H1 (cell line): ENCODE results near the gene SSPN. TPM values are rescaled to one million over a fixed set of nuclear protein-coding genes. Genes with fewer than 3 reads are reported as not detected.

Experiments
- EP300 ChIP-seq, 2 experiments: IDR thresholded peaks; 1 replicate in 1 of 2; 2 replicates in 1 of 2; pipeline ENCODE4 v1.6.1; 2011 to 2012; ENCODE audit warnings: low read depth in 2 of 2, low read length in 2 of 2, mild to moderate bottlenecking in 2 of 2, borderline replicate concordance in 1 of 2, inconsistent platforms in 1 of 2, moderate library complexity in 1 of 2
- KDM4A ChIP-seq: IDR thresholded peaks from one replicate; pipeline ENCODE4 v1.7.1; 2012; ENCODE audit warnings: low read depth, mild to moderate bottlenecking, moderate library complexity, low read length, inconsistent platforms; ENCODE audit not compliant: severe bottlenecking
- RNF2 ChIP-seq: fragments of 200-900, 300-1000 bp; sonication (generic); IDR thresholded peaks from 2 replicates; pipeline ENCODE4 v1.7.1; 2016; ENCODE audit warnings: borderline replicate concordance, low read depth, mild to moderate bottlenecking, antibody characterized with exemption, low read length; ENCODE audit not compliant: poor library complexity, severe bottlenecking; ENCODE audit errors: missing control alignments
- polyA plus RNA-seq, 7 experiments: library from polyadenylated mRNA; depleted of rRNA in 3 of 7; stranded (reverse) in 5 of 7; unstranded in 2 of 7; fragments of >200 nt in 5 of 7; fragments of 200-250 nt in 2 of 7; gene quantifications; 1 replicate in 5 of 7; 2 replicates in 1 of 7; 4 replicates in 1 of 7; pipeline versions ENCODE4 v1.2.1 to v1.2.3, GENCODE V29; 2011 to 2013; ENCODE audit warnings: missing spikeins in 2 of 7, mixed read lengths in 2 of 7
- total RNA-seq: library from RNA; stranded (reverse); fragmentation: NEBNext Ultra II Directional; extraction: Animal tissue kit (Norgen Biotek cat#: 25700); gene quantifications from 2 replicates; pipeline ENCODE4 v1.2.1, GENCODE V29; 2021
- TF ChIP-seq, protein P1 (sequence below): IDR thresholded peaks from 2 replicates; pipeline ENCODE4 v1.6.1; 2011; ENCODE audit warnings: low read depth, mild to moderate bottlenecking, low read length; ENCODE audit not compliant: insufficient read depth

SSPN gene
- total and polyA plus RNA-seq, 2 of the 8 experiments (the other 6 are each of a cell fraction or from before 2014, with no cell fraction given) = 0.86 to 1.8 TPM

DNA sequence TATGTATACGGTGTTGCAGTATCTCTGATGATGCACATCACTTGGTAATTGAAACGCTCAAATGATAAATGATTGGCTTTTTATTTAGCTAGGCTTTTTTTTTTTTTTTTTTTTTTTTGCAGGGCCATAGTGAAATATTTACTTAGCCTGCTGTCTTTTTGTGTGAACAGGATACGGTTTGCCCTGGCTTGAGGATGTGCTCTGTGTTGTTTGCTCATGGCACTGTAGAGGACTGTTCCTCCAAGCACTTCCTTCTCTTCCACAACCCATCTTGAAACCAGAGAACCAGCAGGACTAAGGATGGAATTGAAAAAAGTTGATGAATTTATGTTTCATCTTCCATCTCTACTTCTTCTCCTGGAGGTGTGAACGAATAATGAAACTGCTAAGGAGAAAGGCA, 15.5 kb upstream of the SSPN start (continued):
- TF ChIP-seq KDM4A (no peak), RNF2 (no peak), EP300 (IDR thresholded peaks at IDR 0.05; ENCODE audit: borderline replicate concordance in 1 of 2, low read depth in 2 of 2, low read length in 2 of 2) (no peak)
- TF ChIP-seq, protein P1, sequence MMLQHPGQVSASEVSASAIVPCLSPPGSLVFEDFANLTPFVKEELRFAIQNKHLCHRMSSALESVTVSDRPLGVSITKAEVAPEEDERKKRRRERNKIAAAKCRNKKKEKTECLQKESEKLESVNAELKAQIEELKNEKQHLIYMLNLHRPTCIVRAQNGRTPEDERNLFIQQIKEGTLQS = no peak
